Spinal cord (tissue), 10 donors: Measurements from ENCODE around the gene SMCHD1. TPM values are rescaled to one million over a fixed set of nuclear protein-coding genes. Genes with fewer than 3 reads are reported as not detected.
"Not testable (repeated sequence)": the region's sequence is repeated elsewhere in the genome, so short reads cannot be mapped to it uniquely, and the experiment has no call there.

ENCODE experiments used
- DNase-seq, 6 donors: peaks; one replicate each; pipeline versions ENCODE4 v3.0.0 to v3.0.0-alpha.2; 2013 to 2015; ENCODE audit warnings: low spot score in 6 of 6, low read depth in 4 of 6
- H3K27ac ChIP-seq: one replicate; pipeline ENCODE4 v1.5.1; 2013; ENCODE audit warnings: low read depth, low read length, control low read depth
- H3K27me3 ChIP-seq: one replicate; pipeline ENCODE4 v1.6.1; 2013; ENCODE audit warnings: low read length; ENCODE audit not compliant: control insufficient read depth, insufficient read depth
- H3K36me3 ChIP-seq: one replicate; pipeline ENCODE4 v1.6.1; 2013; ENCODE audit warnings: low read length; ENCODE audit not compliant: control insufficient read depth, insufficient read depth
- H3K4me1 ChIP-seq: one replicate; pipeline ENCODE4 v1.6.1; 2013; ENCODE audit warnings: low read length; ENCODE audit not compliant: control insufficient read depth, insufficient read depth
- H3K4me3 ChIP-seq: one replicate; pipeline ENCODE4 v1.5.1; 2013; ENCODE audit warnings: low read depth, low read length, control low read depth
- H3K9me3 ChIP-seq: one replicate; pipeline ENCODE4 v1.6.1; 2013; ENCODE audit warnings: low read length; ENCODE audit not compliant: control insufficient read depth, insufficient read depth
- WGBS: methylation state at CpG from one replicate; pipeline ENCODE4 v1.1.5; 2013; ENCODE audit warnings: missing lambda C conversion rate; ENCODE audit not compliant: insufficient coverage; 5-methylcytosine and 5-hydroxymethylcytosine counted together
- polyA plus RNA-seq, 2 donors: library from polyadenylated mRNA; unstranded; fragments of 120-200 nt; gene quantifications; one replicate each; pipeline ENCODE4 v1.2.1, GENCODE V29; 2013; ENCODE audit not compliant: insufficient read length in 2 of 2
- total RNA-seq, 2 donors: library from RNA; depleted of rRNA in 1 of 2; stranded (reverse); fragments of 120-200 nt in 1 of 2; fragments of >200 nt in 1 of 2; gene quantifications; one replicate each; pipeline versions ENCODE4 v1.2.3 to v1.2.4, GENCODE V29; 2013 to 2014
- donor health status: healthy.

SMCHD1 gene
- total and polyA plus RNA-seq, 4 donors: 39.1 to 189 (median 66.8) TPM

DNA sequence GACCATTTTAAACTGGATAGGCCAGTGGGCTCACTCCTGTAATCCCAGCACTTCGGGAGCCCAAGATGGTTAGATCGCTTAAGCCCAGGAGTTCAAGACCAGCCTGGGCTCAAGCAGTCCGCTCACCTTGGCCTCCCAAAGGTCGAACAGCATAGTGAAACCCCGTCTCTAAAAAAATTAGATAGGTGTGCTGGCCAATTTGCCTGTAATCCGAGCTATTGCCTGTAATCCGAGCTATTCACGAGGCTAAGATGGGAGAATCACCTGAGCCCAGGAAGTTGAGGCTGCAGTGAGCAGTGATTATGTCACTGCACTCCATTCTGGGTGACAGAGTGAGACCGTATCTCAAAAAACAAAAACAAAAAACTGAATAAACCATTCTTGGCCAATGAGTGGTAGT, 138.6 kb downstream of the SMCHD1 start:
- DNase-seq: no peak
- Histone ChIP-seq H3K36me3 (peaks cover 13% of the 10 kb centered on the region), H3K27ac (no peak overlapping the region), H3K9me3 (no peaks in the 10 kb centered on the region), H3K27me3 (no peaks in the 10 kb centered on the region), H3K4me1 (no peaks in the 10 kb centered on the region), H3K4me3 (no peak overlapping the region)
- 100% methylated on average over 7 of the region's 9 CpGs for WGBS

DNA sequence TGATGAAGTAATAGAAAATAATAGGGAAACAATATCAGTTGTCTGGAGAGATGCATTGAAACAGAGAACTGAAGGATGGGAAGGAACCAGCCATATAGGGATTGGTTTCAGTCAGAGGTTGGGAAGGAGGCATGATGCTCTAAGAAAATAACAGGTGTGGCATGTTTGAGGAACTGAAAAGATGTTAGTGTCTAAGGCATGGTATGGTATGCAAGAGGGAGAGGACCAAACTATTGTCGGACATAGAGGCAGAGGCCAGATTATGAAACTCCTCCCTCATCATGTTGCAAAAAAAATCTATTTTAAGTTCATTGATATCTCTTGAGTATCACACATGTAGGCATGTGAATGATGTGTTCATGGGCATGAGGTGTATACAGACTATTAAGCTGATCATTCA, 142.4 kb downstream of the SMCHD1 start:
- Histone ChIP-seq H3K4me3 (no peak overlapping the region), H3K27ac (no peak overlapping the region), H3K36me3 (peaks cover 8% of the 10 kb centered on the region), H3K9me3 (no peaks in the 10 kb centered on the region), H3K27me3 (no peaks in the 10 kb centered on the region), H3K4me1 (no peaks in the 10 kb centered on the region)
- no peak for DNase-seq
- no CpG with 5 or more reads among the region's 1 CpG for WGBS

DNA sequence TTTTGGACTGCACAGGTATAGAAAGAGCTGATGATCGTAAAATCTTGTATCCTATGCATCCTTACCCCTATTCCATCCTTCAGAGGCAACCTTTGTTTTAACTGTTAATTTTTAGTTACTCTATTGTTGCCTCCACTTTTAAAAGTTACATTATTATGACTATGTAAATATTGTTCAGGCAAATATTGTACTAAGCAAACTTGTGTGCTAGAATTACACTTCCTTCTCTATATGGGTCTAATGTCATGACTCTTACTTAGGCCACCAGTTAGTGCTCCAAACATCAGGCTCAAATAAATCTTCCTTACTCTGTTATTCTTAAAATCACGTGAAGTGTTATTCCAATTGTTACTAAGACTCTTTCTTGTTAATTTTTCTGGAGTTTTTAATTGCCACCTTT, 143.8 kb downstream of the SMCHD1 start:
- no CpG with 5 or more reads among the region's 2 CpGs for WGBS

DNA sequence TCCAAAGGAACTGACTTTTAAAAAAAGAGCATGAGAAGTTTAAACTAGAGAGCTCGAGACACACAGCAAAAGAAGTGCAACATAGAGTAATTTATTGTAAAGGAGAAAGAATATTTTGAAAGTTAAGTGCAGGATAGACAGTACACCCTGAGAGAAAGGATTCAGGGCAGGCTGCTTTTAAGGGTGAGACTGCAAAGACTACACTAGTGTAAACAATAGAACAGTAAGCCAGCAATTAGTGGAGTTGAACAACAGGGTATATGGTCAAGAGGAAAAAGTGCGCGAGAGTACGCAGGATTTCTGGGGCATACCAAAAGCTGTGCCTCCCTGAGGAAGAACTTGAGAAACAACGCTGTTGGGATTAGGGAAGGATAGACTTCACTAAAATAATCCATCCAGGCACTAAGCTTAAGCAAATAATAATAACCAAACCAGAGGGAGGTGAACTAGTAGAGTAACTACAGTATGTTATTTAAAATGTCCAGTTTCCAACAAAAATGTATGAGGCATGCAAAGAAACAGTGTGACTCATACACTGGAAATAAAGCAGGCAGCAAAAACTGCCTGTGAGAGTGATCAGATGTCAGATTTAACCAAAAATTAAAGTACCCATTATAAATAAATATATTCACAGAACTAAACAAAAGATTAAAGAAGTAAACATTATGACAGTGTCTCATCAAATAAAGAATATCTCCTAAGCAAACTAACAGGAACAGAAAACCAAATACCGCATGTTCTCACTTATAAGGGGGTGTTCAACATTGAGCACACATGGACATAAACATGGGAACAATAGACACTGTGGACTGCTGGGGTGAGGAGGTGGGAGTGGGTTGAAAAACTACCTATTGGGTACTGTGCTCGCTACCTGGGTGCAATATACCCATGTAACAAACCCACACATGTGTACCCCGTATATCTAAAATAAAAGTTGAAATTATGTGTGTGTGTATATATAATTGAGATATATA, 150.7 kb downstream of the SMCHD1 start:
- Histone ChIP-seq H3K9me3 (peaks cover 2% of the 10 kb centered on the region), H3K4me3 (no peak overlapping the region), H3K36me3 (no peaks in the 10 kb centered on the region), H3K27ac (no peak overlapping the region), H3K27me3 (no peaks in the 10 kb centered on the region), H3K4me1 (no peaks in the 10 kb centered on the region)
- no CpG with 5 or more reads among the region's 8 CpGs for WGBS
- peak in 2 of 6 donors; percentile 13 to 29 for DNase-seq

More for the DNA sequence above, 143.8 kb downstream of the SMCHD1 start:
- Histone ChIP-seq H3K27me3 (no peaks in the 10 kb centered on the region), H3K4me3 (no peak overlapping the region), H3K27ac (no peak overlapping the region), H3K4me1 (no peaks in the 10 kb centered on the region), H3K36me3 (peaks cover 8% of the 10 kb centered on the region), H3K9me3 (no peaks in the 10 kb centered on the region)
- no peak for DNase-seq

DNA sequence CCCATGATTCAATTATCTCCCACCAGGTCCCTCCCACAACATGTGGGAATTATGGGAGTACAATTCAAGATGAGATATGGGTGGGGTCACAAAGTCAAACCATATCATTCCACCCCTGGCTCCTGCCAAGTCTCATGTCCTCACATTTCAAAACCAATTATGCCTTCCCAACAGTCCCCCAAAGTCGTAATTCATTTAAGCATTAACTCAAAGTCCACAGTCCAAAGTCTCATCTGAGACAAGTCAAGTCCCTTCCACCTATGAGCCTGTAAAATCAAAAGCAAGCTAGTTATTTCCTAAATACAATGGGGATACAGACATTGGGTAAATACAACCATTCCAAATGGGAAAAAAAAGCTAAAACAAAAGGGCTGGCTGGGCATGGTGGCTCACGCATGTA, 153.1 kb downstream of the SMCHD1 start:
- not testable (repeated sequence) for DNase-seq, H3K27me3 ChIP-seq, H3K4me3 ChIP-seq, H3K4me1 ChIP-seq, H3K9me3 ChIP-seq, H3K27ac ChIP-seq, H3K36me3 ChIP-seq
- WGBS: 100% methylated on average over 1 of the region's 2 CpGs

DNA sequence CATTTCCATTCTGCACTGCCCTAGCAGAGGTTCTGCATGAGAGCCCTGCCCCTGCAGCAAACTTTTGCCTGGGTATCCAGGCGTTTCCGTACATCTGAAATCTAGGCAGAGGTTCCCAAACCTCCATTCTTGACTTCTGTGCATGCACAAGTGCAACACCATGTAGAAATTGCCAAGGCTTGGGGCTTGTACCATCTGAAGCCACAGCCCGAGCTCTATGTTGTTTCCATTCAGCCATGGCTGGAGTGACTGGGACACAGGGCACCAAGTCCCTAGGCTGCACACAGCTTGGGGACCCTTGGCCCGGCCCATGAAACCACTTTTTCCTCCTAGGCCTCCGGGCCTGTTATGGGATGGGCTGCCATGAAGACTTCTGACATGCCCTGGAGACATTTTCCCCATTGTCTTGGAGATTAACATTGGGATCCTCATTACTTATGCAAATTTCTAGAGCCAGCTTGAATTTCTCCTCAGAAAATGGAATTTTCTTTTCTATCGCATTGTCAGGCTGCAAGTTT, 154.2 kb downstream of the SMCHD1 start:
- not testable (repeated sequence) for H3K27me3 ChIP-seq, H3K9me3 ChIP-seq, H3K36me3 ChIP-seq, H3K4me3 ChIP-seq, H3K27ac ChIP-seq, H3K4me1 ChIP-seq, DNase-seq
- WGBS: 89% methylated on average over 6 of the region's 6 CpGs

DNA sequence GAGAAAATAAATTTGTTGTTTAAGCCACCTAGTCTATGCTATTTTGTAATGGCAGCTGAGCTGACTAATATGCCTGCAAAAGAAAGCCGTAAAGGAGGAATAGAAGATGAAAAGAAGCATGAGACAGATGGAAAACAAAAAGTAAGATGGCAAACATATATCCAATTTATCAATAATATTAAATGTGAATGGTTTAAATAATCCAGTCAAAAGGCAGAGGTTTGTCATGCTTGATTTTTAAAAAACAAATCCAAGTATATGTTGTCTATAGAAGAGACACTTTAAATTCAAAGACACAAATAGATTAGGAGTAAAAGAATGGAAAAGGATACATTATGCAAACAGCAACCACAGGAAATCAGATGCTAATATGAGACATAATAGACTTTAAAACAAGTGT, 155.9 kb downstream of the SMCHD1 start:
- Histone ChIP-seq H3K27ac (no peak overlapping the region), H3K4me3 (no peak overlapping the region), H3K9me3 (peaks cover 5% of the 10 kb centered on the region), H3K27me3 (no peaks in the 10 kb centered on the region), H3K36me3 (no peaks in the 10 kb centered on the region), H3K4me1 (no peaks in the 10 kb centered on the region)
- no CpG with 5 or more reads among the region's 1 CpG for WGBS
- DNase-seq: no peak

DNA sequence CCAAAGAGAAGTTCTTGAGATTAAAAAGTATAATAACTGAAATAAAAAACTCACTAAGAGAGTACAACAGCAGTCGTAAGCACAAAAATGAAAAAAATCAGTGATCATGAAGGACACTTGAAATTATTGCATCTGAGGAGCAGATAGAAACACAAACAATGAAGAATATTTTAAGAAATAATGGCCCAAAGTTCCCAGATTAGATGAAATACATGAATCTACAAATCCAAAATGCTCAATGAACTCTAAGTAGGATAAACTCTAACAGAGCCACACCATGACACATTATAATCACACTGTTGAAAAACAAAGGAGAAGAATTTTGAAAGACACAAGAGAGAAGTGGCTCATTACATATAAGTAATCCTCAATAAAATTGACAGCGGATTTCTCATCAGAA, 159.4 kb downstream of the SMCHD1 start:
- Histone ChIP-seq H3K36me3 (no peaks in the 10 kb centered on the region), H3K4me3 (no peak overlapping the region), H3K4me1 (no peaks in the 10 kb centered on the region), H3K27ac (no peak overlapping the region), H3K27me3 (no peaks in the 10 kb centered on the region), H3K9me3 (peaks cover 5% of the 10 kb centered on the region)
- no peak for DNase-seq
- no CpG with 5 or more reads among the region's 2 CpGs for whole genome bisulfite sequencing

DNA sequence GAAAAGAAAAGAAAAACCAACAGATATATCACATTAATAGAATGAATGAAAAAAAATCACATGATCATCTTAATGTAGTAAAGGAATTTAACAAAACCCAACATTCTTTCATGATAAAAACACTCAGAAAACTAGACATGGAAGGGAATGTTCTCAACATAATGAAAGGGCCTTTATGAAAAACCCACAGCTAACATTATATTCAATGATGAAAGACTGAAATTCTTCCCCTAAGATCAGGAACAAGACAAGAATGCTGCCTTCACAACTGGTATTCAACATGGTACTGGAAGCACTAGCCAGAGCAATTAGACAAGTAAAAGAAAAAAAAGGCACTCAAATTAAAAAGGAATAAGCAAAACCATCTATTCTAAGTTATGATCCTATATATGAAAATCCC, 162.8 kb downstream of the SMCHD1 start:
- Histone ChIP-seq H3K4me3 (no peak overlapping the region), H3K27ac (no peak overlapping the region)

DNA sequence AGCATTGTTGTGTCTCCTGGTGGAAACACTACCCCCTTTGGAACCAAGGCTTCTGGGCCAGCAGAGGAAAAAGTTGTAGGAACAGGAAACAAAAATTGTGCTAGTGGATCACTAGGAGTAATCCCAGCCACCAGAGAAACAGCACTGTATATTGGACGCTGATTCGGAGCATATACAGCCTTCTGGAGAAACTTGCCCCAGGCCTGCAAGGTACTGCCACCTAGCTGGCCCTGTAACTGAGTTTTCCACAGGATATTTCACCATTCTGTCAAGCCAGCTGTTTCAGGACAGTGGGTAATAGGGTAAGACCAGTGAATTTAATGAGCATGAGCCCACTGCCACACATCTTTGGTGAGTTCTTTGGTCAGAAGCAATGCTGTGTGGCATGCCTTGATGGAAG, 166.2 kb downstream of the SMCHD1 start:
- DNase-seq: no peak
- Histone ChIP-seq H3K27ac (no peak overlapping the region), H3K36me3 (no peaks in the 10 kb centered on the region), H3K4me3 (no peak overlapping the region), H3K4me1 (no peaks in the 10 kb centered on the region), H3K27me3 (no peaks in the 10 kb centered on the region), H3K9me3 (no peaks in the 10 kb centered on the region)
- WGBS: 70% methylated on average over 2 of the region's 2 CpGs

More for the DNA sequence above, 162.8 kb downstream of the SMCHD1 start:
- no peaks in the 10 kb centered on the region for H3K27me3 ChIP-seq
- no peaks in the 10 kb centered on the region for H3K36me3 ChIP-seq
- no peak for DNase-seq
- peaks cover 3% of the 10 kb centered on the region for H3K9me3 ChIP-seq
- H3K4me1 ChIP-seq: no peaks in the 10 kb centered on the region
